HG02852 (cell line): Measurements from ENCODE around the gene BRAT1.
A peak's percentile ranks its signal among the peaks of the same experiment; 100 is the strongest.
"Not testable (repeated sequence)": the region's sequence is repeated elsewhere in the genome, so short reads cannot be mapped to it uniquely, and the experiment has no call there.

Source experiments
- ATAC-seq: cut with Tn5 transposase; IDR thresholded peaks from one replicate; pipeline ENCODE4 v1.9.1; 2021; ENCODE audit warnings: mild to moderate bottlenecking, moderate library complexity; ENCODE audit not compliant: unreplicated experiment

BRAT1 gene

GRCh38 chr7:2564970-2565540 lies 9.7 kb upstream of the BRAT1 start:
- ATAC-seq = no peak

- ATAC-seq = not testable (repeated sequence)
Observed at GRCh38 chr7:2563955-2564354, 8.6 kb upstream of the BRAT1 start.

DNA sequence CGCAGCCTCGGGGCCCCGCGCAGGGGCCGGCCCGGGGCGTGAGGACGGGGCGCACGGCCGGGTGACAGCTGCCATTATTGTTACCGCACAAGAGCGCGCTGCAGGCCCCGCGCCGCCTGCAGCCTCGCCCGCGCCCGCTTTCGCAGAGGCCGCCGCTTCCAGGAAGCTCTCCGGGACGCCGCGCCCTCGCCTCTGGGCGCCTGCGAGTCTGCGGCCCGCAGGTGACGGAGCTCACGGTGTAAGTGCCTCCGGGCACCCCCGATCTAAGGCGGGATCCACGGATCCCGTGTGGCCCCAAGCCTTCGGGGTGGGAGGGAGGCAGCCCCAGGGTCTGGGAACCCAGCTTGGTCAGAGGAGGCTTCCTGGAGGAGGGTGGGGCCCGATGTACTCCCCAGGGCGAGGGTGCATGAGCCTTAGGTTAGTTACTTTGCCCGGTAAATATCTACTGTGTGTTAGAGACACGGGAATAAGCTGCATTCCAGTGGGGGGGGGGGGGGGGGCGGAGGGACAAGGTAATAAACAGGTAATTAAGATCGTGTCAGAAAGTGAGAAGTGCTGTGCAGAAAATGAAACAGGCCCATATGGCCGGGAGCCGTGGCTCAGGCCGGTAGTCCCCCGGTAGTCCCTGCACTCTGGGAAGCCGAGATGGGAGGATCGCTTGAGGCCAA lies 4.1 kb upstream of the BRAT1 start:
- peak; percentile 13 for ATAC-seq

- peak; percentile 55 for ATAC-seq
Observed at GRCh38 chr7:2558629-2559282, 3.4 kb upstream of the BRAT1 start, which contains the start of gene IQCE. IQCE (plus strand) TSS chr7:2558979; CDS start chr7:2559182, 203 bp downstream.

DNA sequence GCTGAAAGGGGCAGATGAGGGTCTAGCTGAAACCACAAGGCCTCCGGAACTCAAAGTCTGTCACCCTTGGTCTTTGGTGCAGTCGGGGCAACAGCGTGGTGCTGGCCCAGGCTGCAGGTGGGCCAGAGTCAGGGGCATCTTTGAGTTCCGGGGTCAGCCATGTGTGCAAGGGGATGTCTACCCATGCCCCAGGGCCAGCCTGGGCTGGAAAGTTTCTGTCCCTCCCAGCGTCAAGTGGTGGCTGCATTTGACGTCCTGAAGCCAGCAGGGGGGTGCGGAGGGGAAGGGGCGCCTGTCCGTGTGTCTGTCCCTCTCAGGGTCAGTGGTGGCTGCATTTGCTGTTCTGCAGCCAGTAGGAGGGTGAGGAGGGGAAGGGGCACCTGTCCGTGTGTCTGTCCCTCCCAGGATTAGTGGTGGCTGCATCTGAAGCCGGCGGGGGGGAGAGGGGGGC lies 638 bp downstream of the BRAT1 start:
- no peak for ATAC-seq

- ATAC-seq = no peak
Observed at GRCh38 chr7:2553831-2554581, 1.3 kb downstream of the BRAT1 start.

DNA sequence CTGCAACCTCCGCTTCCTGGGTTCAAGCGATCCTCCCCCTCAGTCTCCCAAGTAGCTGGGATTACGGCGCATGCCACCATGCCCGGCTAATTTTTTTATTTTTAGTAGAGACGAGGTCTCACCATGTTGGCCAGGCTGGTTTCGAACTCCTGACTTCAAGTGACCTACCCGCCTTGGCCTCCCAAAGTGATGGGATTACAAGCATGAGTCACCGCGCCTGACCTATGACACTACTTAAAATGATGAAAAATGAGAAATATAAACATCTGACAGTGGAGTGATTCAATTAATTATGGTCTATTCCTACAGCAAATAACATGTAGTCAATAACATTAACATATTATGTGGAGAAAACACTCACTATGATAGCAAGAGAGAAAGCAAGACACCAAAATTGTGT lies 2.2 kb downstream of the BRAT1 start:
- ATAC-seq = no peak

- no peak for ATAC-seq
Observed at GRCh38 chr7:2551418-2551817, 3.9 kb downstream of the BRAT1 start.

DNA sequence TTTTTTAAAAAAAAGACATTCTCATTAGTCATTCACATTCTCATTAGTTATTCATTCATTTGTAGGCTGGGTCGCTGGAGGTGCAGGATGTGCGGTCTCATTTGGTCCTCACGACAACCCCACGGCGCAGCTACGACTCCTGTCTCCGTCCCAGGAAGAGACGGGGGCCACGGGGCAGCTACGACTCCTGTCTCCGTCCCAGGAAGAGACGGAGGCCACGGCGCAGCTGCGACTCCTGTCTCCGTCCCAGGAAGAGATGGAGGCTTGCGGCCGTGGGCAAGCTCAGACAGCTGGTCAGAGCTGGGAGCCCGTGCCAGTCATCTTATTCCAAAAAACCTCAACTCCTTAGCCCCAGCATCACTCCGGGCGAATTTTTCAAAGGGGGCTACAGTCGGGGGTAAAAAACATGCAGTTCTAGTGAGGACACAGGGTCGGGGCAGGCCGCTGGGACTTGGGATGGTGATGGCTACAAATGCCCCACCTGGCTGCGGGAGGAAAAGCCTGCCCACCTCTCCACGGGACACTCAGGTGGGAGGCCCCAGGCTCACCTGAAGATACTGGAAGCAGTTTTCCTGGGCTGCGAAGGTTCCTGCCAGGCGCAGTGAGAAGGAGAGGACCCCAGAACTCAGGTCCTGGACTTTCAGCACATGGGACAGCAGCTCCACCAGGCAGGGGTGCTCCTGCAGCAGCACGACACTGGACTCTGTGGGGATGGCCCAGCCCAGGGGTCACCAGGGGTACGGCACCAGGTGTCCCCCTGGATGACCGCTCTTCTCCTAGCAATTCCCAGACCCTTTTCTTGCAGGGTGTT lies 8.3 kb downstream of the BRAT1 start:
- no peak for ATAC-seq

DNA sequence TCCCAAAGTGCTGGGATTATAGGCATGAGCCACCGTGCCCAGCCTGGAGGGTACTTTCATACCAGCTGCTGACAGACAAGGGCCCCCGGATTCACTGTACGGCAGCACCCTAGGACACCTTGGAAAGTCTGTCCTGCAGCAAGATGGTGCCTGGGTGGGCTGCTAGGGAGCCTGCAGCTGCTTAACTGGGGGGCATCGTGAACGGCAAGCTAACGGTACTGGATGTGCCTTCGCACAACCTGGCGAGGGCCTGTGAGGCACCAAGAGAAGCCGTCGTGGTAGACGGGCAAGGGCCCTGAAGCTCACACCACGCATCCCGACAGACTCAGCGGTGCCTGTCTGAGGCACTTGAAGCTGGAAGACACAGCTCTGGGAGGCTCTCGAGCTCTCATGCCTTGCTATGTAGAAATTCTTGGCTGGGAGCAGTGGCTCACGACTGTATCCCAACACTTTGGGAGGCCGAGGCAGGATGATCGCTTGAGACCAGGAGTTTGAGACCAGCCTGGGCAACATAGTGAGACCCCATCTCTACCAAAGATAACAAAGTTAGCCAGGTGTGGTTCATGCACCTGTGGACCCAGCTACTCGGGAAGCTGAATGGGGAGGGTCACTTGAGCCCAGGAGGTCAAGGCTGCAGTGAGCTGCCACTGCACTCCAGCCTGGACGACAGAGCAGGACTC lies 9.4 kb downstream of the BRAT1 start:
- ATAC-seq = no peak

DNA sequence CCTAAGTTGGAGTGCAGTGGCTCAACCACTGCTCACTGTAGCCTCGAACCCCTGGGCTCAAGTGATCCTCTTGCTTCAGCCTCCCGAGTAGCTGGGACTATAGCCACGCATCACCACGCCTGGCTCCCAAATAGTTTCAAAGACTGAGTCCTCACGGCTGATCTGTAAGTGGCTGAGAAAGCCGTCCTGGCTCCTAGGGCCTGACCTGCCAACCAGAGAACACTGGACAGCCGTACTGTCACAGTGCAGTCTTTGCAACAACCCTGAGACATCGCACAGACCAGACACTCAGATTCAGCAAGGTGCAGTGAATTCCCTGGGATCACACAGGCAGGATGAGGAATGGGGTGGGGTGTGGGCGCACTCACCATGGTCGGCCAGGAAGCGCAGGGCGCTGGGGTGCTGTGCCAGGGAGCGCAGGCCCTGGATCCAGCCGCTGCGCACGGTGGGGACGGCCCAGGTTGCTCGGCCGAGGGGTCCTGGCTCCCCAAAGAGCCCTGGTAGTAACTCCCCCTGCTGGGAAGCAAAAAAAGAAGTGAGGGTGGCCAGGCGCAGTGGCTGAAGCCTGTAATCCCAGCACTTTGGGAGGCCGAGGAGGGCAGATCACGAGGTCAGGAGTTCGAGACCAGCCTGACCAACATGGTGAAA lies 10.7 kb downstream of the BRAT1 start:
- ATAC-seq = no peak

DNA sequence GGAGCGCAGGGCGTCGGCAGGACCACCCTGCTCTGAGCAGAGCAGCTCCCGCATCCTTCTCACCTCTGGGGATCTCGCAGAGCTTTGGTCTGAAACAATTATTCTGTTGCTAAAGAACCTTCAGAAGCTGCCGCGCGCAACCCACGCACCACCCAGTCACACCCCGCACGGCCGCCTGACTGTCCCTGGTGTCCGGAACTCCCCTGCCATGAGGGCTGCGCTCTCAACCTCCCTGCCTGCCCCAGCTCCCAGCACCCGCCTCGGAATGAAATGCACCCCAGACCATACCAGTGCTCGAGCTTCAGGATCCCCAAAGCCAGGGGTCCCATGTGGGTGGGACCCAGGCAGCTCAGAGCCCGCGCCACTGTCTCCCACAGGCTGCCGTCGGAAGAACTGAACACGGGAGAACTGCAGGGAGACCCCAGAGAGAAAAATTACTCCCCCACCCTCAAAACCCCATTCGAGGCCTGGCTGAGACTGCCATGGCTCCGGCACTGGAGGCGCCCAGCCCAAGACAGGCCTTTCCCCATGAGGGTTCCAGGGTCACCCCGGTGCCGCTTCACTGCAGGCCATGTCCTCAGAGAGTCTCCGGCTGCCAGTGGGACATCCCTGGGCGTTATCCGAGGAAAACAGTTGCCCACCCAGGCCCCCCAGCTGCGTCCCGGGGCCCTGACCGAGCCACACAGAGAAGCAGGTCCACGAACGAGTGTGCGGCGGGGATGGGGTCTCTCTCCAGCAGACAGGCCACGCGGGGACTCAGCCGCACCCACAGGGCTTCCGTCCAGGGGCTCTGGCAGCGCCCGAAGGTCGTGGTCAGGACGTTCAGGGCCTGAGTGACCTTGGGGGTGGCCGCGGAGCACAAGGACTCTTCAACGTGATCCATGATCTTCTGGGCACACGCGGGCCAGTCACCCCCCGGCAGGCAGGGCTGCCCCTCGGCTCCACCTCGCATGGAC lies 12.1 kb downstream of the BRAT1 start:
- ATAC-seq = no peak

- no peak for ATAC-seq
Observed at GRCh38 chr7:2542011-2542915, 13.1 kb downstream of the BRAT1 start.

- no peak for ATAC-seq
Observed at GRCh38 chr7:2541291-2542010, 13.9 kb downstream of the BRAT1 start.

GRCh38 chr7:2540641-2541051 lies 14.7 kb downstream of the BRAT1 start:
- no peak for ATAC-seq

DNA sequence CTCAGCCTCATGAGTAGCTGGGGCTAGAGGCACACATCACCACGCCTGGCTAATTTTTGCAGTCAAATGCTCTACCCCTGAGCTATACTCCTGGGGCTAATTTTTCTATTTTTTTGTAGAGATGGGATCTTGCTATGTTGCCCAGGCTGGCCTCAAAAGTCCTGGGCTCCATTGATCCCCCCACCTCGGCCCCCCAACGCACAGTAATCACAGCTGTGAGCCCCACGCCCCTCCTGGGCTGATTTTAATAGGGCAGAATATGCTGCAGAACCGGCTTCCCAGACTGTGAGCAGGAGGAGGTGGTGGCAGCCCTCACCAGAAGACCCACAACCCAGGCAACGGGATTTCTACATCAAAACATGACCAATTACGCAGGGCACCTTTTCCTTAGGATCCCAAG lies 15.2 kb downstream of the BRAT1 start:
- no peak for ATAC-seq
